ENCODE data around the gene FBP1.
"Not testable (repeated sequence)": the region's sequence is repeated elsewhere in the genome, so short reads cannot be mapped to it uniquely, and the experiment has no call there.

Gene FBP1

GRCh38 chr9:94576131-94576530, 63.2 kb downstream of the FBP1 start:
- in situ Hi-C loops (cut with HindIII; ENCODE audit: low sequenced_read_pairs): no loop called here
- no peak overlapping the region for H3K4me3 ChIP-seq (ENCODE audit: low read depth, low read length)
- TF ChIP-seq CTCF (IDR thresholded peaks at IDR 0.05; ENCODE audit: low read depth, low read length, missing control alignments): no peak
- no peak for DNase-seq (ENCODE audit: low read depth)

- in situ Hi-C loops (cut with HindIII; ENCODE audit: low sequenced_read_pairs): no loop called here
- no peak for DNase-seq (ENCODE audit: low read depth)
- no peak for TF ChIP-seq CTCF (IDR thresholded peaks at IDR 0.05; ENCODE audit: low read depth, low read length, missing control alignments)
- no peak overlapping the region for H3K4me3 ChIP-seq (ENCODE audit: low read depth, low read length)
Measured at GRCh38 chr9:94568972-94569712, 70.2 kb downstream of the FBP1 start.

DNA sequence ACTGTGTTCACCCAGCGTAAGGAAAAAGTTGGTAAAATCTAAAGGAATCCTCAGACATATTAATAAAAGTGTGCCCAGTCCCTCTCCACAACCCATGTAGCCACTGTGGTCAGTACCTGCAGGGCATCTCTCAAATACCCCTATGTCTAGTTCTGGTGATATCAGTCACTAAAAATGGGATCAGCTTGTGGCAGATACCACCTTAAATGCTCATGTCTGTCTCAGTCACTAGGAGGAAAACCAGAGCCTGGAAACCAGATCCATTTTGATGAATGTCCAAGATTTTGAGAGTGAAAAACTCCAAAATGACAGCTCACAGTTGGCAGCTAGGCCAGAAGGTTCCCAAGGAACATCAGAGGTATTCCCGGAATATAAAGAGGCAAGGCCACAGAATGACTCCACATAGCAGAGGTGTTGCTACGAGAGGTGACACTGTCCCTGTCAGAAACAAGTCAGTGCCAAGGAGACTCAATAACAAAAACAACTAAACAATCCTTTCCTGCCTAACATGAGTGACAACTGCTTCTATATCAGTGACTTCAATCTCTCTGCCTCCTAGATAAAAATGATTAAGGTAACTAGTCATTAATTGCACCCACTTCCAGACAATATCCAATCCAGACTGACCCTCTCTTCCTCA, 70.9 kb downstream of the FBP1 start:
- in situ Hi-C loops (cut with HindIII; ENCODE audit: low sequenced_read_pairs): no loop called here
- no peak for TF ChIP-seq CTCF (IDR thresholded peaks at IDR 0.05; ENCODE audit: low read depth, low read length, missing control alignments)
- DNase-seq (ENCODE audit: low read depth): no peak
- H3K4me3 ChIP-seq (ENCODE audit: low read depth, low read length): no peak overlapping the region

DNA sequence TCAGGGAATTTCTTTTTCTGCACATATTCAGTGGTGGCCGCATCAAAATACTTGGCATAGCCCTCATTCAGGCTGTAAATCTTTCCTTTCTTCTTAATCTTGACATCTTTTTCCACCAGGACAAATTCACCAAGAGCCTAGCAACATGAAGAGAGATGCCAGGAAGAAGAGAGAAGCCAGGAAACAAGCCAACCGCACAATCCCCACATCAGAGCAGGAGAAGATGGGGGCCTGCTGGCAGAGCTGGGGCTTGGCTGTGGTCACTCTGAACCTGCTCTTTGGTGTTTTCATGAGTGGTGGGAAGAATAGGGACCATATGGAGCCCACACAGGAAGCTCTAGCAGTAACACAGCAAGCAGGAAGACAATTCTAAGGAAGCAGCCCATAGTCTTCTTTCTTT, 72.0 kb downstream of the FBP1 start:
- in situ Hi-C loops (cut with HindIII; ENCODE audit: low sequenced_read_pairs): no loop called here
- H3K4me3 ChIP-seq (ENCODE audit: low read depth, low read length): no peak overlapping the region
- no peak for TF ChIP-seq CTCF (IDR thresholded peaks at IDR 0.05; ENCODE audit: low read depth, low read length, missing control alignments)
- DNase-seq (ENCODE audit: low read depth): no peak

DNA sequence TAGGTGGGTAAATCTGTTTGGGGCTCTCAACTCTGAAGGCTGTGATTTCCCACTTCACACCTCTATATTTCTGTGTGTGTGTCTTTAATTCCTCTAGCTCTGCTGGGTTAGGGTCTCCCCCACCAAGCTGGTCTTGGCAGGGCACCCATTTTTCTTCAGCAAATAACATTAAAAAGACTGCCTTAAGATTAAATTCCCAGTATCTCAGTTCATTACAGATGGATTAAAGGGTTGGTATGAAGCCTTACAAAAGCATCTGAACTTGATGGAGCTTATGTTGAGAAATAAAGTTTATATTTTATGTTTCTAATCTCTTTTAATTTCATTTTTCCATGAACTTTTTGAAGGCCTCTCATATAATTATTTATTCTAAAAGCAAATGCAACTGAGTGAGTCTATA, 72.8 kb downstream of the FBP1 start:
- in situ Hi-C loops (cut with HindIII; ENCODE audit: low sequenced_read_pairs): no loop called here
- TF ChIP-seq CTCF (IDR thresholded peaks at IDR 0.05; ENCODE audit: low read depth, low read length, missing control alignments): no peak
- no peak overlapping the region for H3K4me3 ChIP-seq (ENCODE audit: low read depth, low read length)

DNA sequence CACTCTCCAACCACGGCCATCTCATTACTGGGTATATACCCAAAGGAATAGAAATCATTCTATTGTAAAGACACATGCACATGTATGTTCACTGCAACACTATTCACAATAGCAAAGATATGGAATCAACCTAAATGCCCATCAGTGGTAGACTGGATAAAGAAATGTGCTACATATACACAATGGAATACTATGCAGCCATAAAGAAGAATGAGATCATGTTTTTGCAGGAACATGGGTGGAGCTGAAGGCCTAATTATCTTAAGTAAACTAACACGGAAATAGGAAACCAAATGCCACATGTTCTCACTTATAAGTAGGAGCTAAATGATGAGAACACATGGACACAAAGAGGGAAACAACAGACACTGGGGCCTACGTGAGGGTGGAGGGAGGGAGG, 75.0 kb downstream of the FBP1 start:
- H3K4me3 ChIP-seq (ENCODE audit: low read depth, low read length); in situ Hi-C loops (cut with HindIII; ENCODE audit: low sequenced_read_pairs); DNase-seq (ENCODE audit: low read depth): not testable (repeated sequence)

More for the DNA sequence above, 72.8 kb downstream of the FBP1 start:
- DNase-seq (ENCODE audit: low read depth): no peak

DNA sequence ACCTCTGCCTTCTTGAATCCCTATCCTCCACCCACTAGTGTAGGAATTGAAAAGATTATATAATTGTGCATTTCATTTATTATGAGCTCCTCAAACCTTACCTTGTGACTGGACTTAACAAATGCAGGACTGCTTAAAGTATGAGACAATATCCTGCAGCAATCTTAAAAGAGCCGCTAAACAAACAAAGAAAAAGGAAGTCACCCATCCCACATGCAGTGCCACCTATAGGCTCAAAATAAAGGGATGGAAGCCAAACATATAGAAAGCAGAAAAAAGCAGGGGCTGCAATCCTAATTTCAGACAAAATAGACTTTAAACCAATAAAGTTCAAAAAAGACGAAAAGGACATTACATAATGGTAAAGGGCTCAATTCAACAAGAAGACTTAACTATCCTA, 75.8 kb downstream of the FBP1 start:
- DNase-seq (ENCODE audit: low read depth): no peak
- in situ Hi-C loops (cut with HindIII; ENCODE audit: low sequenced_read_pairs): no loop called here
- no peak for TF ChIP-seq CTCF (IDR thresholded peaks at IDR 0.05; ENCODE audit: low read depth, low read length, missing control alignments)
- no peak overlapping the region for H3K4me3 ChIP-seq (ENCODE audit: low read depth, low read length)
